A673 (cell line): ENCODE measurements around the gene FAM83F.

Experiments used
- EZH2 ChIP-seq: fragments of 200-600 bp; sonication (generic); IDR thresholded peaks from 2 replicates; pipeline ENCODE4 v1.6.1; 2017; ENCODE audit warnings: borderline replicate concordance, low read depth, mild to moderate bottlenecking, mixed read lengths, antibody characterized with exemption, low read length; ENCODE audit not compliant: poor library complexity, severe bottlenecking
- TF ChIP-seq, protein P1 (sequence below): fragments of 300-800, 200-600 bp; sonication (generic); conservative IDR thresholded peaks from 2 replicates; pipeline ENCODE4 v1.5.1; 2017; ENCODE audit warnings: low read depth, mild to moderate bottlenecking, antibody characterized with exemption, low read length, moderate library complexity, mixed read lengths

- TF ChIP-seq, protein P1, sequence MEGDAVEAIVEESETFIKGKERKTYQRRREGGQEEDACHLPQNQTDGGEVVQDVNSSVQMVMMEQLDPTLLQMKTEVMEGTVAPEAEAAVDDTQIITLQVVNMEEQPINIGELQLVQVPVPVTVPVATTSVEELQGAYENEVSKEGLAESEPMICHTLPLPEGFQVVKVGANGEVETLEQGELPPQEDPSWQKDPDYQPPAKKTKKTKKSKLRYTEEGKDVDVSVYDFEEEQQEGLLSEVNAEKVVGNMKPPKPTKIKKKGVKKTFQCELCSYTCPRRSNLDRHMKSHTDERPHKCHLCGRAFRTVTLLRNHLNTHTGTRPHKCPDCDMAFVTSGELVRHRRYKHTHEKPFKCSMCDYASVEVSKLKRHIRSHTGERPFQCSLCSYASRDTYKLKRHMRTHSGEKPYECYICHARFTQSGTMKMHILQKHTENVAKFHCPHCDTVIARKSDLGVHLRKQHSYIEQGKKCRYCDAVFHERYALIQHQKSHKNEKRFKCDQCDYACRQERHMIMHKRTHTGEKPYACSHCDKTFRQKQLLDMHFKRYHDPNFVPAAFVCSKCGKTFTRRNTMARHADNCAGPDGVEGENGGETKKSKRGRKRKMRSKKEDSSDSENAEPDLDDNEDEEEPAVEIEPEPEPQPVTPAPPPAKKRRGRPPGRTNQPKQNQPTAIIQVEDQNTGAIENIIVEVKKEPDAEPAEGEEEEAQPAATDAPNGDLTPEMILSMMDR: no peak
- TF ChIP-seq EZH2: no peak
Measured at GRCh38 chr22:39999144-39999757, 4.5 kb downstream of the FAM83F start.
